GM12878 (cell line): ENCODE data around the gene AK8. TPM values are rescaled to one million over a fixed set of nuclear protein-coding genes. Genes with fewer than 3 reads are reported as not detected.

Experiments used
- ATAC-seq: fragments of 200-7000 bp; cut with Tn5 transposase; 3 replicates; pipeline ENCODE4 v1.9.1; 2020; ENCODE audit warnings: mild to moderate bottlenecking, moderate library complexity
- BruUV-seq: library from RNA; stranded (reverse); fragments of 400-500 nt; replicated peaks from 2 replicates; lab custom pipeline; 2021; lab: Mats Ljungman, UMichigan
- CTCF ChIA-PET: fragments of 300-600 bp; sonication (Branson Sonifier 250); formaldehyde crosslinking; extraction: SDS; loops from one replicate; lab custom pipeline; 2021; ENCODE audit warnings: inconsistent platforms; lab: Yijun Ruan, JAX
- POLR2A ChIA-PET: fragments of 350-600 bp; formaldehyde crosslinking; extraction: SDS; loops from one replicate; lab custom pipeline; 2021; ENCODE audit warnings: inconsistent platforms; lab: Charles Lee
- RAD21 ChIA-PET: fragments of 300-600 bp; sonication (Branson Sonifier 250); formaldehyde crosslinking; loops from one replicate; lab custom pipeline; 2023; ENCODE audit warnings: antibody characterized with exemption; ENCODE audit not compliant: unreplicated experiment; lab: Charles Lee
- SMC1A ChIA-PET: fragments of 300-600 bp; sonication (Branson Sonifier 250); formaldehyde crosslinking; loops from one replicate; lab custom pipeline; 2023; ENCODE audit not compliant: unreplicated experiment, uncharacterized antibody; lab: Charles Lee
- DNase-seq: peaks from one replicate; pipeline ENCODE4 v3.0.0-alpha.2; 2011; ENCODE audit warnings: low read depth, low spot score
- FAIRE-seq: peaks from 3 replicates; lab custom pipeline; 2011; peaks lifted over from hg19 to GRCh38; lab: Jason Lieb, UNC
- H2AFZ ChIP-seq: 2 replicates; pipeline ENCODE4 v1.6.0; 2011; ENCODE audit warnings: low read depth, low read length, control low read depth; ENCODE audit not compliant: control insufficient read depth
- H3K27ac ChIP-seq: 2 replicates; pipeline ENCODE4 v1.5.1; 2011; ENCODE audit warnings: control low read depth; ENCODE audit not compliant: control insufficient read depth, insufficient read depth
- H3K27me3 ChIP-seq, 2 experiments: replicated peaks in 1 of 2; 2 replicates each; pipeline versions ENCODE4 v1.6.0 to v1.6.1; 2011; ENCODE audit warnings: low read length in 1 of 2; ENCODE audit not compliant: control insufficient read depth in 2 of 2, insufficient read depth in 2 of 2
- H3K36me3 ChIP-seq, 2 experiments: 2 replicates each; pipeline ENCODE4 v1.5.1; 2011; ENCODE audit warnings: low read length in 1 of 2; ENCODE audit not compliant: control insufficient read depth in 2 of 2, insufficient read depth in 2 of 2
- H3K4me1 ChIP-seq: 2 replicates; pipeline ENCODE4 v1.6.1; 2011; ENCODE audit warnings: mild to moderate bottlenecking, low read length, moderate library complexity, mixed read lengths; ENCODE audit not compliant: control insufficient read depth, insufficient read depth
- H3K4me2 ChIP-seq: 2 replicates; pipeline ENCODE4 v1.6.0; 2011; ENCODE audit warnings: control low read depth; ENCODE audit not compliant: control insufficient read depth, insufficient read depth
- H3K4me3 ChIP-seq: fragments of 200-600 bp; sonication (generic); 2 replicates; pipeline ENCODE4 v1.5.1; 2016
- H3K79me2 ChIP-seq: 2 replicates; pipeline ENCODE4 v1.6.0; 2011; ENCODE audit warnings: low read length; ENCODE audit not compliant: control insufficient read depth, insufficient read depth
- H3K9ac ChIP-seq: 2 replicates; pipeline ENCODE4 v1.8.0; 2011; ENCODE audit warnings: low read length, control low read depth, mixed read lengths; ENCODE audit not compliant: control insufficient read depth, insufficient read depth
- H3K9me3 ChIP-seq: replicated peaks from 3 replicates; pipeline ENCODE4 v1.5.1; 2011; ENCODE audit warnings: mild to moderate bottlenecking, low read length; ENCODE audit not compliant: control insufficient read depth, insufficient read depth
- H4K20me1 ChIP-seq: 2 replicates; pipeline ENCODE4 v1.6.0; 2011; ENCODE audit not compliant: control insufficient read depth, insufficient read depth
- ATF2 ChIP-seq: IDR thresholded peaks from 2 replicates; pipeline ENCODE4 v1.6.1; 2012; ENCODE audit warnings: low read length, inconsistent platforms
- ATF7 ChIP-seq: fragments of 450-650 bp; IDR thresholded peaks from 2 replicates; pipeline ENCODE4 v1.6.1; 2016; ENCODE audit warnings: low read depth, mild to moderate bottlenecking
- CHD2 ChIP-seq: IDR thresholded peaks from 2 replicates; pipeline ENCODE4 v1.6.1; 2011; ENCODE audit warnings: low read depth, low read length, improper control_type of control experiment, borderline replicate concordance
- CREM ChIP-seq: IDR thresholded peaks from 2 replicates; pipeline ENCODE4 v1.6.1; 2014; ENCODE audit warnings: antibody characterized with exemption, low read depth
- CTCF ChIP-seq, 3 experiments: IDR thresholded peaks in 2 of 3; conservative IDR thresholded peaks in 1 of 3; 2 replicates each; pipeline ENCODE4 v1.5.1; 2011; ENCODE audit warnings: low read depth in 3 of 3, low read length in 3 of 3, mild to moderate bottlenecking in 3 of 3, control low read depth in 2 of 3, moderate library complexity in 2 of 3, inconsistent platforms in 1 of 3, mixed read lengths in 1 of 3; ENCODE audit not compliant: control insufficient read depth in 2 of 3, insufficient read depth in 1 of 3; ENCODE audit errors: extremely low read depth in 1 of 3
- ESRRA ChIP-seq: IDR thresholded peaks from 2 replicates; pipeline ENCODE4 v1.6.1; 2012; ENCODE audit warnings: mild to moderate bottlenecking, low read length, improper control_type of control experiment
- EZH2 ChIP-seq: IDR thresholded peaks from 2 replicates; pipeline ENCODE4 v1.6.1; 2012; ENCODE audit warnings: low read depth, mild to moderate bottlenecking, control low read depth, inconsistent platforms, low read length, borderline replicate concordance; ENCODE audit not compliant: control insufficient read depth
- IKZF2 ChIP-seq, 2 experiments: fragments of 450-650 bp; IDR thresholded peaks; 2 replicates each; pipeline ENCODE4 v1.6.1; 2017; ENCODE audit warnings: mild to moderate bottlenecking in 2 of 2, moderate library complexity in 2 of 2
- MTA2 ChIP-seq: fragments of 450-650 bp; IDR thresholded peaks from 2 replicates; pipeline ENCODE4 v1.6.1; 2016; ENCODE audit warnings: low read depth, mild to moderate bottlenecking, moderate library complexity
- NFYB ChIP-seq: IDR thresholded peaks from 2 replicates; pipeline ENCODE4 v1.6.1; 2011; ENCODE audit warnings: low read depth, mild to moderate bottlenecking, low read length, improper control_type of control experiment, moderate library complexity; ENCODE audit not compliant: insufficient read depth
- POLR2AphosphoS2 ChIP-seq: IDR thresholded peaks from 2 replicates; pipeline ENCODE4 v1.6.1; 2011; ENCODE audit warnings: low read depth, mild to moderate bottlenecking, low read length, improper control_type of control experiment, moderate library complexity
- PRDM15 ChIP-seq: fragments of 450-650 bp; formaldehyde crosslinking; IDR thresholded peaks from 2 replicates; pipeline ENCODE4 v1.4.0; 2020; ENCODE audit warnings: mild to moderate bottlenecking, moderate library complexity
- RB1 ChIP-seq: fragments of 450-650 bp; formaldehyde crosslinking; IDR thresholded peaks from 2 replicates; pipeline ENCODE4 v1.6.1; 2017; ENCODE audit warnings: mild to moderate bottlenecking, borderline replicate concordance
- SRF ChIP-seq, 2 experiments: IDR thresholded peaks; 2 replicates each; pipeline ENCODE4 v1.6.1; 2011; ENCODE audit warnings: low read depth in 2 of 2, low read length in 2 of 2, mild to moderate bottlenecking in 1 of 2, moderate library complexity in 1 of 2
- SUZ12 ChIP-seq: fragments of 200-600 bp; sonication (generic); IDR thresholded peaks from one replicate; pipeline ENCODE4 v1.6.1; 2018; ENCODE audit warnings: antibody characterized with exemption, mild to moderate bottlenecking; ENCODE audit not compliant: unreplicated experiment
- TCF7 ChIP-seq: IDR thresholded peaks from 2 replicates; pipeline ENCODE4 v1.6.1; 2014; ENCODE audit warnings: antibody characterized with exemption, borderline replicate concordance
- USF1 ChIP-seq: IDR thresholded peaks from 2 replicates; pipeline ENCODE4 v1.6.1; 2011; ENCODE audit warnings: borderline replicate concordance, low read depth, mild to moderate bottlenecking, moderate library complexity, mixed read lengths, low read length; ENCODE audit not compliant: insufficient read depth; ENCODE audit errors: extremely low read length
- WGBS: methylation state at CpG from one replicate; pipeline ENCODE4 v1.1.6; 2016; ENCODE audit warnings: low lambda C conversion rate; ENCODE audit not compliant: insufficient replicate concordance, insufficient coverage; ENCODE audit errors: missing lambda C conversion rate; 5-methylcytosine and 5-hydroxymethylcytosine counted together
- in situ Hi-C: fragments of 300-500 bp; cut with MboI; formaldehyde crosslinking; loops from 9 replicates; pipeline ENCODE4 v1.14.3; 2018; ENCODE audit warnings: mixed read lengths
- intact Hi-C: fragments of 100-400 bp; cut with micrococcal nuclease; formaldehyde crosslinking; loops from one replicate; pipeline ENCODE4 v1.14.2; 2022; ENCODE audit not compliant: unreplicated experiment
- polyA plus RNA-seq, 11 experiments: library from polyadenylated mRNA; depleted of rRNA in 4 of 11; unstranded in 6 of 11; stranded (reverse) in 5 of 11; fragments of >200 nt; fragmentation: Nextera tagmentation in 4 of 11; fragmentation: Illumina TruSeq in 1 of 11; extraction: Ambion mirVana in 4 of 11; extraction: Trizol in 1 of 11; gene quantifications; 1 replicate in 1 of 11; 2 replicates in 10 of 11; pipeline versions ENCODE4 v1.2.1 to v1.2.3, GENCODE V29; 2011 to 2016; ENCODE audit warnings: inconsistent platforms in 2 of 11, missing spikeins in 2 of 11, low read depth in 1 of 11
- total RNA-seq, 4 experiments: library from RNA; depleted of rRNA in 3 of 4; stranded (reverse); fragments of >200 nt in 3 of 4; fragmentation: Illumina TruSeq in 1 of 4; extraction: Trizol in 1 of 4; gene quantifications; 2 replicates each; pipeline versions ENCODE4 v1.2.1 to v1.2.3, GENCODE V29; 2013 to 2021

Gene AK8
- total and polyA plus RNA-seq, 10 of the 15 experiments (the other 5 are each of a cell fraction or from before 2014, with no cell fraction given): 0.03 to 0.12 (median 0.06) TPM; not detected in 5

GRCh38 chr9:132699956-132700355, 178.1 kb downstream of the AK8 start:
- RAD21 ChIA-PET: interaction anchor here (0.7 kb wide), 1 partner anchor 117 kb away, joined by 3 read pairs; no protein-coding TSS in a partner anchor
- H3K79me2 ChIP-seq: no peaks in the 10 kb centered on the region
- 0% methylated on average over 1 of the region's 1 CpG for WGBS
- H3K9ac ChIP-seq: no peak overlapping the region
- H3K4me1 ChIP-seq: no peaks in the 10 kb centered on the region
- BruUV-seq: no TSS peak
- no peaks in the 10 kb centered on the region for H3K27me3 ChIP-seq
- no peak overlapping the region for H3K27ac ChIP-seq
- in situ Hi-C loops: no loop called here
- SMC1A ChIA-PET: no interaction called here
- POLR2A ChIA-PET: interaction anchor here (0.6 kb wide), 1 partner anchor 16 kb away, joined by 6 read pairs; no protein-coding TSS in a partner anchor
- H2AFZ ChIP-seq: no peak overlapping the region
- no peak for FAIRE-seq
- H3K36me3 ChIP-seq: no peaks in the 10 kb centered on the region
- DNase-seq: no peak
- CTCF ChIA-PET: interaction anchor here (1.7 kb wide), 1 partner anchor 49 kb away, joined by 5 read pairs; no protein-coding TSS in a partner anchor
- no peak overlapping the region for H3K4me3 ChIP-seq
- H4K20me1 ChIP-seq: no peaks in the 10 kb centered on the region
- ATAC-seq: no peak
- TF ChIP-seq NFYB (no peak), PRDM15 (CRISPR knock-in tag) (no peak), ATF2 (no peak), ATF7 (no peak), IKZF2 (IDR thresholded peaks at IDR 0.05) (no peak), ESRRA (no peak), RB1 (no peak), CREM (no peak), USF1 (no peak), MTA2 (no peak), CHD2 (no peak), POLR2AphosphoS2 (no peak), CTCF (IDR thresholded peaks at IDR 0.05 in 2 of 3, conservative IDR thresholded peaks at IDR 0.05 in 1 of 3; ENCODE audit: control insufficient read depth in 2 of 3, extremely low read depth in 1 of 3, insufficient read depth in 1 of 3, low read depth in 3 of 3, low read length in 3 of 3) (no peak), TCF7 (no peak), SUZ12 (no peak), SRF (IDR thresholded peaks at IDR 0.05; ENCODE audit: low read depth in 2 of 2, low read length in 2 of 2) (no peak), EZH2 (no peak)
- no peak overlapping the region for H3K4me2 ChIP-seq
- no peaks in the 10 kb centered on the region; the same call in none of the 3 replicates for H3K9me3 ChIP-seq
- intact Hi-C loops: no loop called here
